IMR-90 (cell line): ENCODE measurements around the gene FA2H. TPM values are rescaled to one million over a fixed set of nuclear protein-coding genes. Genes with fewer than 3 reads are reported as not detected.

ENCODE experiments used
- ATAC-seq: fragments of 200-7000 bp; cut with Tn5 transposase; 2 replicates; pipeline ENCODE4 v1.9.1; 2020; ENCODE audit warnings: low read depth, mild to moderate bottlenecking, moderate library complexity
- BruUV-seq: library from RNA; stranded (reverse); fragments of 400-500 nt; replicated peaks from 2 replicates; lab custom pipeline; 2021; lab: Mats Ljungman, UMichigan
- CTCF ChIA-PET: fragments of 300-600 bp; formaldehyde crosslinking; extraction: SDS; loops from one replicate; lab custom pipeline; 2021; ENCODE audit warnings: antibody characterized with exemption; lab: Yijun Ruan, JAX
- POLR2A ChIA-PET: fragments of 300-600 bp; sonication (Branson Sonifier 250); formaldehyde crosslinking; loops from one replicate; lab custom pipeline; 2022; ENCODE audit warnings: antibody characterized with exemption; ENCODE audit not compliant: unreplicated experiment; lab: Charles Lee
- DNase-seq: peaks from one replicate; pipeline ENCODE4 v3.0.0; 2013
- H2AFZ ChIP-seq: replicated peaks from 2 replicates; pipeline ENCODE3; 2013; ENCODE audit warnings: low read length, mild to moderate bottlenecking; ENCODE audit not compliant: poor library complexity
- H2AK5ac ChIP-seq: 2 replicates; pipeline ENCODE4 v1.6.1; 2013; ENCODE audit warnings: low read depth, low read length, inconsistent platforms
- H2AK9ac ChIP-seq: replicated peaks from 2 replicates; pipeline ENCODE3; 2013; ENCODE audit warnings: mild to moderate bottlenecking, low read depth, low read length, moderate library complexity; ENCODE audit not compliant: poor library complexity
- H2BK120ac ChIP-seq: 2 replicates; pipeline ENCODE4 v1.6.1; 2013; ENCODE audit warnings: low read depth, low read length, inconsistent platforms
- H2BK15ac ChIP-seq: 3 replicates; pipeline ENCODE4 v1.6.1; 2013; ENCODE audit warnings: low read depth, low read length, inconsistent platforms
- H2BK20ac ChIP-seq: 2 replicates; pipeline ENCODE4 v1.6.1; 2013; ENCODE audit warnings: low read depth, mild to moderate bottlenecking, inconsistent platforms, low read length, moderate library complexity
- H2BK5ac ChIP-seq: 2 replicates; pipeline ENCODE4 v1.6.1; 2013; ENCODE audit warnings: mild to moderate bottlenecking, low read depth, low read length, inconsistent platforms; ENCODE audit not compliant: poor library complexity, severe bottlenecking
- H3K14ac ChIP-seq: replicated peaks from 2 replicates; pipeline ENCODE4 v1.6.1; 2013; ENCODE audit warnings: low read depth, low read length, inconsistent platforms
- H3K18ac ChIP-seq: 2 replicates; pipeline ENCODE4 v1.6.1; 2013; ENCODE audit warnings: low read depth, low read length, control low read depth
- H3K23ac ChIP-seq: 2 replicates; pipeline ENCODE4 v1.6.1; 2013; ENCODE audit warnings: low read depth, low read length, inconsistent platforms
- H3K27ac ChIP-seq: 2 replicates; pipeline ENCODE4 v1.5.1; 2013; ENCODE audit warnings: mild to moderate bottlenecking, control low read depth, low read length; ENCODE audit not compliant: insufficient read depth
- H3K27me3 ChIP-seq: 2 replicates; pipeline ENCODE4 v1.6.1; 2013; ENCODE audit warnings: low read length; ENCODE audit not compliant: control insufficient read depth, insufficient read depth
- H3K36me3 ChIP-seq: 2 replicates; pipeline ENCODE4 v1.6.1; 2013; ENCODE audit warnings: low read length, mixed read lengths; ENCODE audit not compliant: control insufficient read depth, insufficient read depth
- H3K4ac ChIP-seq: 2 replicates; pipeline ENCODE4 v1.6.1; 2013; ENCODE audit warnings: low read depth, low read length, inconsistent platforms
- H3K4me1 ChIP-seq: 2 replicates; pipeline ENCODE4 v1.6.1; 2013; ENCODE audit warnings: low read length, mixed read lengths; ENCODE audit not compliant: control insufficient read depth, insufficient read depth
- H3K4me2 ChIP-seq: 2 replicates; pipeline ENCODE4 v1.6.1; 2013; ENCODE audit warnings: low read depth, mild to moderate bottlenecking, control low read depth, low read length, moderate library complexity
- H3K4me3 ChIP-seq: 2 replicates; pipeline ENCODE4 v1.5.1; 2013; ENCODE audit warnings: low read depth, mild to moderate bottlenecking, control low read depth, low read length, moderate library complexity; ENCODE audit not compliant: insufficient read depth
- H3K56ac ChIP-seq: 2 replicates; pipeline ENCODE4 v1.6.1; 2013; ENCODE audit warnings: low read length, inconsistent platforms; ENCODE audit not compliant: insufficient read depth; ENCODE audit errors: extremely low read depth
- H3K79me1 ChIP-seq, 2 experiments: 2 replicates each; pipeline ENCODE4 v1.6.1; 2013; ENCODE audit warnings: low read length in 2 of 2, inconsistent platforms in 1 of 2, low read depth in 1 of 2
- H3K9ac ChIP-seq: 2 replicates; pipeline ENCODE4 v1.6.1; 2013; ENCODE audit warnings: low read depth, low read length, control low read depth
- H3K9me1 ChIP-seq: 2 replicates; pipeline ENCODE4 v1.6.1; 2013; ENCODE audit warnings: low read length, inconsistent platforms; ENCODE audit not compliant: insufficient read depth
- H3K9me3 ChIP-seq: 2 replicates; pipeline ENCODE4 v1.6.1; 2013; ENCODE audit warnings: low read length; ENCODE audit not compliant: control insufficient read depth, insufficient read depth
- H4K20me1 ChIP-seq: 2 replicates; pipeline ENCODE4 v1.6.1; 2013; ENCODE audit warnings: low read length, inconsistent platforms; ENCODE audit not compliant: insufficient read depth
- H4K5ac ChIP-seq: 2 replicates; pipeline ENCODE4 v1.6.1; 2013; ENCODE audit warnings: mild to moderate bottlenecking, low read depth, low read length, control low read depth
- H4K8ac ChIP-seq, 2 experiments: 2 replicates each; pipeline ENCODE4 v1.6.1; 2013; ENCODE audit warnings: low read depth in 2 of 2, low read length in 2 of 2, control low read depth in 1 of 2, inconsistent platforms in 1 of 2
- H4K91ac ChIP-seq: 2 replicates; pipeline ENCODE4 v1.6.1; 2013; ENCODE audit warnings: low read depth, low read length, inconsistent platforms; ENCODE audit not compliant: insufficient read depth
- RFX5 ChIP-seq: IDR thresholded peaks from 2 replicates; pipeline ENCODE4 v1.8.0; 2012; ENCODE audit warnings: low read depth, mild to moderate bottlenecking, low read length, moderate library complexity
- WGBS, 2 experiments: methylation state at CpG; one replicate each; pipeline versions ENCODE4 v1.1.5 to v1.1.7; 2013; ENCODE audit warnings: missing lambda C conversion rate in 2 of 2; ENCODE audit not compliant: insufficient read length in 1 of 2; ENCODE audit errors: extremely low coverage in 2 of 2; 5-methylcytosine and 5-hydroxymethylcytosine counted together
- dilution Hi-C: fragments of 300-500 bp; cut with HindIII; formaldehyde crosslinking; loops from one replicate; pipeline ENCODE4 v1.14.3; 2018; ENCODE audit warnings: low sequenced_read_pairs; ENCODE audit not compliant: unreplicated experiment
- in situ Hi-C: fragments of 300-500 bp; cut with MboI; formaldehyde crosslinking; loops from 3 replicates; pipeline ENCODE4 v1.14.3; 2019; ENCODE audit warnings: low sequenced_read_pairs, inconsistent platforms, mixed read lengths
- intact Hi-C: fragments of 100-400 bp; cut with micrococcal nuclease; formaldehyde crosslinking; loops from 2 replicates; pipeline ENCODE4 v1.10.0; 2022
- polyA plus RNA-seq, 3 experiments: library from polyadenylated mRNA; depleted of rRNA; stranded (reverse); fragments of >200 nt; gene quantifications; 2 replicates each; pipeline ENCODE4 v1.2.3, GENCODE V29; 2012; ENCODE audit warnings: low replicate concordance in 1 of 3
- total RNA-seq: library from RNA; depleted of rRNA; stranded (reverse); fragments of >200 nt; gene quantifications from 2 replicates; pipeline ENCODE4 v1.2.3, GENCODE V29; 2012
- TF ChIP-seq, protein P1 (sequence below): fragments of 150-350 bp; IDR thresholded peaks from 2 replicates; pipeline ENCODE4 v1.6.1; 2017; ENCODE audit warnings: mild to moderate bottlenecking, antibody characterized with exemption, low read length, low read depth

FA2H gene
- total and polyA plus RNA-seq, 2 of the 4 experiments (the other 2 are of a cell fraction), result not detected

DNA sequence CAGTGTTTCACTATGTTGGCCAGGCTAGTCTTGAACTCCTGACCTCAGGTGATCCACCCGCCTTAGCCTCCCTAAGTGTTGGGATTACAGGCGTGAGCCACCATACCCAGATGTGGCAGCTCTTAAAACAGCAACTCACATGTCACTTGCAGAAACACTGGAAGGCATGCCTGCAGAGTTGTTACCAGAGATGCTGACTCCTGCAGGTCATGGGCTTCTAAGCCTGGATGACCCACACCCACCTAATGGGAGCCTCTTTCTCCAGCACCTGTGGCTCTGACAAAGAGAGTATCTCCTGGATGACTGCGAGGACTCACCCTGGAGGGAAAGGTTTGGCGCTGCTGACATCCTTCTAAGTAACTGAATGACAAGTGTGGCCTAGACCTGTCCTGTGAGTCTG is 96.8 kb downstream of the FA2H start:
- H2BK5ac ChIP-seq, result no peak overlapping the region
- peaks cover 2% of the 10 kb centered on the region for H3K36me3 ChIP-seq
- no peak overlapping the region for H2BK15ac ChIP-seq
- H3K4me3 ChIP-seq, result no peak overlapping the region
- ATAC-seq (no peak), DNase-seq (no peak)
- no peak overlapping the region for H3K4me2 ChIP-seq
- H3K27ac ChIP-seq, result no peak overlapping the region
- POLR2A ChIA-PET, result no interaction called here
- no peak overlapping the region for H4K91ac ChIP-seq
- no peaks in the 10 kb centered on the region; a peak in 1 of 4 replicates for H3K79me1 ChIP-seq
- no peak overlapping the region for H3K4ac ChIP-seq
- no peak overlapping the region for H2AFZ ChIP-seq
- WGBS, 2 experiments, result 100% methylated on average over 1 of the region's 4 CpGs; no CpG with 5 or more reads in 1 of the 2 experiments
- no peaks in the 10 kb centered on the region for H4K20me1 ChIP-seq
- BruUV-seq, result no TSS peak
- H3K14ac ChIP-seq, result no peak overlapping the region
- intact Hi-C loops (no loop called here), dilution Hi-C loops (no loop called here), in situ Hi-C loops (no loop called here)
- H3K27me3 ChIP-seq, result no peaks in the 10 kb centered on the region
- CTCF ChIA-PET, result no interaction called here
- no peaks in the 10 kb centered on the region for H3K9me1 ChIP-seq
- H2BK20ac ChIP-seq, result no peak overlapping the region
- H3K9me3 ChIP-seq, result no peaks in the 10 kb centered on the region
- no peak overlapping the region for H4K8ac ChIP-seq
- TF ChIP-seq, protein P1, sequence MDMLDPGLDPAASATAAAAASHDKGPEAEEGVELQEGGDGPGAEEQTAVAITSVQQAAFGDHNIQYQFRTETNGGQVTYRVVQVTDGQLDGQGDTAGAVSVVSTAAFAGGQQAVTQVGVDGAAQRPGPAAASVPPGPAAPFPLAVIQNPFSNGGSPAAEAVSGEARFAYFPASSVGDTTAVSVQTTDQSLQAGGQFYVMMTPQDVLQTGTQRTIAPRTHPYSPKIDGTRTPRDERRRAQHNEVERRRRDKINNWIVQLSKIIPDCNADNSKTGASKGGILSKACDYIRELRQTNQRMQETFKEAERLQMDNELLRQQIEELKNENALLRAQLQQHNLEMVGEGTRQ, result no peak
- no peak for TF ChIP-seq RFX5
- no peak overlapping the region for H3K9ac ChIP-seq
- H4K5ac ChIP-seq, result no peak overlapping the region
- no peak overlapping the region for H3K23ac ChIP-seq
- no peak overlapping the region for H2AK5ac ChIP-seq
- no peak overlapping the region for H3K56ac ChIP-seq
- no peaks in the 10 kb centered on the region for H3K4me1 ChIP-seq
- no peak overlapping the region for H3K18ac ChIP-seq
- no peak overlapping the region for H2AK9ac ChIP-seq
- no peak overlapping the region for H2BK120ac ChIP-seq
